Right lobe of liver (tissue), 4 donors: ENCODE results near the gene IFNW1.

ENCODE experiments used
- CTCF ChIP-seq, 4 donors: fragments of 200-600 bp in 3 of 4; fragments of 450-650 bp in 1 of 4; IDR thresholded peaks; one replicate each; pipeline versions ENCODE4 v1.5.1 to v1.8.0; 2016 to 2022; ENCODE audit warnings: antibody characterized with exemption in 4 of 4, mild to moderate bottlenecking in 2 of 4
- POLR2A ChIP-seq: fragments of 450-650 bp; IDR thresholded peaks from one replicate; pipeline ENCODE4 v1.6.1; 2017; ENCODE audit warnings: antibody characterized with exemption, mild to moderate bottlenecking
- donor health status: DM: no; HTN: no; CAD: no.
- donor health status: DM: no; HTN: no; CAD: no.
- donor health status: DM: no; HTN: yes; CAD: no.

DNA sequence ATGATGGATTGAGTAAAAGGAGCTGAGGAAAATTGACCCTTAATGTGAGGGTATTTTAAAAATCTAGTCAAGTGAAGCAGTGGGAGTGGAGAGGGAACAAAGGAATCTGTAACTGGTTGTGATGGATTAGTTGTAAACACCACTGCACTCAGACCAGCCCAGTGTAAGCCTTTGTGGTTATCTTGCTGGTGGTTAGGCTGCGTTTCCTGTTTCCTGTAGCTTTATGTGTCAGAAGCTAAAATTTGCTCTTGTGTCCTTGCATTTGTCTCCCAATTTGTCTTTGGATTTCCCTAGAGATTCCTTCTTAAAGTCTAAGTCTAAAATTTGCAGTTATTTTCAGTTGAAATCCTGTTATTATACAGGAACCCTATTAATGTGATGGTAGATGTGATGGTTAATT is 18.5 kb upstream of the IFNW1 start:
- no peak for TF ChIP-seq CTCF (IDR thresholded peaks at IDR 0.05)
- TF ChIP-seq POLR2A, result no peak
